OCI-LY3 (cell line): ENCODE data around the gene PHC1.

Experiments used
- H2AFZ ChIP-seq: fragments of 200-600, 300-600 bp; shearing (Covaris generic); 2 replicates; pipeline ENCODE4 v1.6.0; 2014; ENCODE audit warnings: antibody characterized with exemption, low read depth, low read length
- H3K27ac ChIP-seq: fragments of 200-600, 300-600 bp; sonication (generic); 2 replicates; pipeline ENCODE4 v1.5.1; 2014; ENCODE audit warnings: mild to moderate bottlenecking, low read length, moderate library complexity, mixed read lengths
- H3K27me3 ChIP-seq: fragments of 200-600, 300-600 bp; sonication (generic); 2 replicates; pipeline ENCODE4 v1.6.1; 2014; ENCODE audit warnings: low read depth, low read length, mixed read lengths
- H3K36me3 ChIP-seq: fragments of 200-600, 300-600 bp; sonication (generic); replicated peaks from 2 replicates; pipeline ENCODE3; 2014; ENCODE audit warnings: low read depth, low read length, mixed read lengths
- H3K4me1 ChIP-seq: fragments of 300-600, 200-600 bp; sonication (generic); 2 replicates; pipeline ENCODE4 v1.6.1; 2014; ENCODE audit warnings: low read length, mixed read lengths
- H3K4me2 ChIP-seq: fragments of 200-600, 300-600 bp; sonication (generic); 2 replicates; pipeline ENCODE4 v1.6.1; 2014; ENCODE audit warnings: low read length, mixed read lengths
- H3K4me3 ChIP-seq: fragments of 300-600, 200-600 bp; sonication (generic); 2 replicates; pipeline ENCODE4 v1.5.1; 2014; ENCODE audit warnings: antibody characterized with exemption, mild to moderate bottlenecking, low read length, moderate library complexity
- H3K79me2 ChIP-seq: fragments of 300-600, 200-600 bp; shearing (Covaris generic); 2 replicates; pipeline ENCODE4 v1.6.1; 2014; ENCODE audit warnings: mild to moderate bottlenecking, low read length, mixed read lengths
- H3K9ac ChIP-seq: fragments of 300-600, 200-600 bp; shearing (Covaris generic); 2 replicates; pipeline ENCODE4 v1.6.0; 2014; ENCODE audit warnings: mild to moderate bottlenecking, low read length, moderate library complexity
- H3K9me3 ChIP-seq: fragments of 200-600, 300-600 bp; shearing (Covaris generic); 2 replicates; pipeline ENCODE4 v1.6.1; 2014; ENCODE audit warnings: low read length, mixed read lengths; ENCODE audit not compliant: insufficient read depth
- H4K20me1 ChIP-seq: fragments of 200-600, 300-600 bp; sonication (generic); 2 replicates; pipeline ENCODE4 v1.6.1; 2016; ENCODE audit warnings: low read length, mixed read lengths; ENCODE audit not compliant: insufficient read depth
- CTCF ChIP-seq: fragments of 200-600, 300-600 bp; sonication (generic); IDR thresholded peaks from 2 replicates; pipeline ENCODE4 v1.5.1; 2014; ENCODE audit warnings: antibody characterized with exemption, low read length, low read depth
- EZH2phosphoT487 ChIP-seq: fragments of 200-600 bp; shearing (Covaris generic); IDR thresholded peaks from 2 replicates; pipeline ENCODE4 v1.6.1; 2018; ENCODE audit warnings: antibody characterized with exemption, mixed run types, low read depth

The PHC1 gene

GRCh38 chr12:8950221-8950527 is 35.9 kb downstream of the PHC1 start:
- peaks cover 49% of the 10 kb centered on the region for H3K79me2 ChIP-seq
- peak overlapping the region; percentile 96 for H2AFZ ChIP-seq
- peak overlapping the region; percentile 85 for H3K4me3 ChIP-seq
- peaks cover 28% of the 10 kb centered on the region for H3K36me3 ChIP-seq
- peak overlapping the region; percentile 94 for H3K27ac ChIP-seq
- H3K4me1 ChIP-seq = peaks cover 33% of the 10 kb centered on the region
- TF ChIP-seq EZH2phosphoT487 = no peak
- TF ChIP-seq CTCF = no peak; the same call in 1 of the 2 replicates
- H3K9ac ChIP-seq = peak overlapping the region; percentile 93
- peaks cover 7% of the 10 kb centered on the region; the same call in 1 of the 2 replicates for H3K9me3 ChIP-seq
- peaks cover 32% of the 10 kb centered on the region for H4K20me1 ChIP-seq
- H3K4me2 ChIP-seq = peak overlapping the region; percentile 84
- H3K27me3 ChIP-seq = no peaks in the 10 kb centered on the region

GRCh38 chr12:8950702-8951478 is 36.6 kb downstream of the PHC1 start:
- Histone ChIP-seq H4K20me1 (peaks cover 26% of the 10 kb centered on the region), H3K4me3 (peak overlapping the region; percentile 85), H3K36me3 (peaks cover 25% of the 10 kb centered on the region), H3K27ac (peak overlapping the region; percentile 94), H2AFZ (peak overlapping the region; percentile 96), H3K27me3 (no peaks in the 10 kb centered on the region), H3K4me1 (peaks cover 33% of the 10 kb centered on the region), H3K79me2 (peaks cover 42% of the 10 kb centered on the region), H3K4me2 (peak overlapping the region; percentile 84), H3K9ac (peak overlapping the region; percentile 93), H3K9me3 (peaks cover 7% of the 10 kb centered on the region; the same call in 1 of the 2 replicates)
- TF ChIP-seq EZH2phosphoT487 (no peak), CTCF (0 out of 2 replicates have a peak, but pooled peaks have one; percentile 29)

- no peak overlapping the region for H3K27ac ChIP-seq
- H3K79me2 ChIP-seq = peaks cover 34% of the 10 kb centered on the region
- no peak for TF ChIP-seq EZH2phosphoT487
- no peak for TF ChIP-seq CTCF
- no peak overlapping the region for H2AFZ ChIP-seq
- peaks cover 26% of the 10 kb centered on the region for H3K36me3 ChIP-seq
- H3K4me2 ChIP-seq = no peak overlapping the region
- no peak overlapping the region for H3K4me3 ChIP-seq
- no peaks in the 10 kb centered on the region for H3K27me3 ChIP-seq
- H3K4me1 ChIP-seq = peaks cover 26% of the 10 kb centered on the region
- peaks cover 7% of the 10 kb centered on the region; the same call in 1 of the 2 replicates for H3K9me3 ChIP-seq
- H3K9ac ChIP-seq = no peak overlapping the region
- peaks cover 17% of the 10 kb centered on the region for H4K20me1 ChIP-seq
Measured at GRCh38 chr12:8951744-8952143, 37.4 kb downstream of the PHC1 start.

GRCh38 chr12:8953773-8954402 is 39.6 kb downstream of the PHC1 start:
- Histone ChIP-seq H3K27me3 (no peaks in the 10 kb centered on the region), H3K4me3 (no peak overlapping the region), H3K9ac (no peak overlapping the region), H3K27ac (no peak overlapping the region), H3K36me3 (peaks cover 27% of the 10 kb centered on the region), H3K4me2 (no peak overlapping the region), H4K20me1 (no peaks in the 10 kb centered on the region), H3K79me2 (peaks cover 12% of the 10 kb centered on the region), H3K9me3 (peaks cover 7% of the 10 kb centered on the region; the same call in 1 of the 2 replicates), H2AFZ (no peak overlapping the region), H3K4me1 (peaks cover 11% of the 10 kb centered on the region; the same call in 1 of the 2 replicates)
- TF ChIP-seq CTCF (no peak), EZH2phosphoT487 (no peak)
